GM12878 (cell line): ENCODE measurements around the gene NFKBIA. TPM values are rescaled to one million over a fixed set of nuclear protein-coding genes. Genes with fewer than 3 reads are reported as not detected.

Experiments used
- ATAC-seq: fragments of 200-7000 bp; cut with Tn5 transposase; 3 replicates; pipeline ENCODE4 v1.9.1; 2020; ENCODE audit warnings: mild to moderate bottlenecking, moderate library complexity
- BruUV-seq: library from RNA; stranded (reverse); fragments of 400-500 nt; replicated peaks from 2 replicates; lab custom pipeline; 2021; lab: Mats Ljungman, UMichigan
- CTCF ChIA-PET: fragments of 300-600 bp; sonication (Branson Sonifier 250); formaldehyde crosslinking; extraction: SDS; loops from one replicate; lab custom pipeline; 2021; ENCODE audit warnings: inconsistent platforms; lab: Yijun Ruan, JAX
- POLR2A ChIA-PET: fragments of 350-600 bp; formaldehyde crosslinking; extraction: SDS; loops from one replicate; lab custom pipeline; 2021; ENCODE audit warnings: inconsistent platforms; lab: Charles Lee
- RAD21 ChIA-PET: fragments of 300-600 bp; sonication (Branson Sonifier 250); formaldehyde crosslinking; loops from one replicate; lab custom pipeline; 2023; ENCODE audit warnings: antibody characterized with exemption; ENCODE audit not compliant: unreplicated experiment; lab: Charles Lee
- SMC1A ChIA-PET: fragments of 300-600 bp; sonication (Branson Sonifier 250); formaldehyde crosslinking; loops from one replicate; lab custom pipeline; 2023; ENCODE audit not compliant: unreplicated experiment, uncharacterized antibody; lab: Charles Lee
- DNase-seq: peaks from one replicate; pipeline ENCODE4 v3.0.0-alpha.2; 2011; ENCODE audit warnings: low read depth, low spot score
- FAIRE-seq: peaks from 3 replicates; lab custom pipeline; 2011; peaks lifted over from hg19 to GRCh38; lab: Jason Lieb, UNC
- H2AFZ ChIP-seq: 2 replicates; pipeline ENCODE4 v1.6.0; 2011; ENCODE audit warnings: low read depth, low read length, control low read depth; ENCODE audit not compliant: control insufficient read depth
- H3K27ac ChIP-seq: 2 replicates; pipeline ENCODE4 v1.5.1; 2011; ENCODE audit warnings: control low read depth; ENCODE audit not compliant: control insufficient read depth, insufficient read depth
- H3K27me3 ChIP-seq, 2 experiments: replicated peaks in 1 of 2; 2 replicates each; pipeline versions ENCODE4 v1.6.0 to v1.6.1; 2011; ENCODE audit warnings: low read length in 1 of 2; ENCODE audit not compliant: control insufficient read depth in 2 of 2, insufficient read depth in 2 of 2
- H3K36me3 ChIP-seq, 2 experiments: 2 replicates each; pipeline ENCODE4 v1.5.1; 2011; ENCODE audit warnings: low read length in 1 of 2; ENCODE audit not compliant: control insufficient read depth in 2 of 2, insufficient read depth in 2 of 2
- H3K4me1 ChIP-seq: 2 replicates; pipeline ENCODE4 v1.6.1; 2011; ENCODE audit warnings: mild to moderate bottlenecking, low read length, moderate library complexity, mixed read lengths; ENCODE audit not compliant: control insufficient read depth, insufficient read depth
- H3K4me2 ChIP-seq: 2 replicates; pipeline ENCODE4 v1.6.0; 2011; ENCODE audit warnings: control low read depth; ENCODE audit not compliant: control insufficient read depth, insufficient read depth
- H3K4me3 ChIP-seq: fragments of 200-600 bp; sonication (generic); 2 replicates; pipeline ENCODE4 v1.5.1; 2016
- H3K79me2 ChIP-seq: 2 replicates; pipeline ENCODE4 v1.6.0; 2011; ENCODE audit warnings: low read length; ENCODE audit not compliant: control insufficient read depth, insufficient read depth
- H3K9ac ChIP-seq: 2 replicates; pipeline ENCODE4 v1.8.0; 2011; ENCODE audit warnings: low read length, control low read depth, mixed read lengths; ENCODE audit not compliant: control insufficient read depth, insufficient read depth
- H3K9me3 ChIP-seq: replicated peaks from 3 replicates; pipeline ENCODE4 v1.5.1; 2011; ENCODE audit warnings: mild to moderate bottlenecking, low read length; ENCODE audit not compliant: control insufficient read depth, insufficient read depth
- H4K20me1 ChIP-seq: 2 replicates; pipeline ENCODE4 v1.6.0; 2011; ENCODE audit not compliant: control insufficient read depth, insufficient read depth
- ATF3 ChIP-seq: IDR thresholded peaks from 2 replicates; pipeline ENCODE4 v1.6.1; 2011; ENCODE audit warnings: low read depth, mild to moderate bottlenecking, low read length, moderate library complexity, borderline replicate concordance; ENCODE audit errors: extremely low read depth
- BCL3 ChIP-seq: IDR thresholded peaks from 2 replicates; pipeline ENCODE4 v1.6.1; 2011; ENCODE audit warnings: borderline replicate concordance, low read depth, mild to moderate bottlenecking, moderate library complexity, low read length; ENCODE audit not compliant: insufficient read depth, poor library complexity, severe bottlenecking
- CBX5 ChIP-seq: sonication (generic); IDR thresholded peaks from 2 replicates; pipeline ENCODE4 v1.6.1; 2016; ENCODE audit warnings: low read depth, moderate library complexity, mild to moderate bottlenecking, inconsistent platforms
- CHD1 ChIP-seq: IDR thresholded peaks from 2 replicates; pipeline ENCODE4 v1.6.1; 2012; ENCODE audit warnings: low read depth, low read length, improper control_type of control experiment
- EED ChIP-seq: sonication (generic); IDR thresholded peaks from 2 replicates; pipeline ENCODE4 v1.6.1; 2016; ENCODE audit warnings: antibody characterized with exemption, low read depth
- IRF3 ChIP-seq: fragments of 450-650 bp; IDR thresholded peaks from 2 replicates; pipeline ENCODE4 v1.6.1; 2014; ENCODE audit warnings: mild to moderate bottlenecking
- NR2C2 ChIP-seq: IDR thresholded peaks from 2 replicates; pipeline ENCODE4 v1.6.1; 2011; ENCODE audit warnings: borderline replicate concordance, low read depth; ENCODE audit not compliant: control insufficient read depth, insufficient read length
- RCOR1 ChIP-seq: conservative IDR thresholded peaks from 2 replicates; pipeline ENCODE4 v1.6.1; 2012; ENCODE audit warnings: low read depth, low read length, improper control_type of control experiment
- SMARCA5 ChIP-seq: fragments of 450-650 bp; IDR thresholded peaks from 2 replicates; pipeline ENCODE4 v1.6.1; 2017; ENCODE audit warnings: mild to moderate bottlenecking
- STAT3 ChIP-seq: IDR thresholded peaks from 2 replicates; pipeline ENCODE4 v1.6.1; 2011; ENCODE audit warnings: low read depth, low read length, improper control_type of control experiment
- ZBTB40 ChIP-seq: fragments of 450-650 bp; IDR thresholded peaks from 2 replicates; pipeline ENCODE4 v1.6.1; 2016; ENCODE audit warnings: mild to moderate bottlenecking, moderate library complexity, borderline replicate concordance
- ZNF24 ChIP-seq: fragments of 450-650 bp; IDR thresholded peaks from 2 replicates; pipeline ENCODE4 v1.6.1; 2017; ENCODE audit warnings: antibody characterized with exemption, mild to moderate bottlenecking
- ZNF384 ChIP-seq: IDR thresholded peaks from 2 replicates; pipeline ENCODE4 v1.6.1; 2012; ENCODE audit warnings: low read depth, mild to moderate bottlenecking, low read length, improper control_type of control experiment, borderline replicate concordance
- WGBS: methylation state at CpG from one replicate; pipeline ENCODE4 v1.1.6; 2016; ENCODE audit warnings: low lambda C conversion rate; ENCODE audit not compliant: insufficient replicate concordance, insufficient coverage; ENCODE audit errors: missing lambda C conversion rate; 5-methylcytosine and 5-hydroxymethylcytosine counted together
- in situ Hi-C: fragments of 300-500 bp; cut with MboI; formaldehyde crosslinking; loops from 9 replicates; pipeline ENCODE4 v1.14.3; 2018; ENCODE audit warnings: mixed read lengths
- intact Hi-C: fragments of 100-400 bp; cut with micrococcal nuclease; formaldehyde crosslinking; loops from one replicate; pipeline ENCODE4 v1.14.2; 2022; ENCODE audit not compliant: unreplicated experiment
- polyA plus RNA-seq, 11 experiments: library from polyadenylated mRNA; depleted of rRNA in 4 of 11; unstranded in 6 of 11; stranded (reverse) in 5 of 11; fragments of >200 nt; fragmentation: Nextera tagmentation in 4 of 11; fragmentation: Illumina TruSeq in 1 of 11; extraction: Ambion mirVana in 4 of 11; extraction: Trizol in 1 of 11; gene quantifications; 1 replicate in 1 of 11; 2 replicates in 10 of 11; pipeline versions ENCODE4 v1.2.1 to v1.2.3, GENCODE V29; 2011 to 2016; ENCODE audit warnings: inconsistent platforms in 2 of 11, missing spikeins in 2 of 11, low read depth in 1 of 11
- total RNA-seq, 4 experiments: library from RNA; depleted of rRNA in 3 of 4; stranded (reverse); fragments of >200 nt in 3 of 4; fragmentation: Illumina TruSeq in 1 of 4; extraction: Trizol in 1 of 4; gene quantifications; 2 replicates each; pipeline versions ENCODE4 v1.2.1 to v1.2.3, GENCODE V29; 2013 to 2021

The NFKBIA gene
- total and polyA plus RNA-seq, 10 of the 15 experiments (the other 5 are each of a cell fraction or from before 2014, with no cell fraction given): 123 to 419 (median 267) TPM

- no peak overlapping the region for H2AFZ ChIP-seq
- DNase-seq (no peak), FAIRE-seq (no peak), ATAC-seq (peak; percentile 72)
- in situ Hi-C loops: no loop called here
- no peak overlapping the region for H3K27ac ChIP-seq
- no peak overlapping the region for H3K9ac ChIP-seq
- RAD21 ChIA-PET: interaction anchor here (0.8 to 5.2 kb wide), 6 partner anchors 9 to 136 kb away, joined by 3 to 32 read pairs (median 4); partner anchors contain the start of gene NFKBIA
- peaks cover 3% of the 10 kb centered on the region; the same call in 1 of the 3 replicates for H3K9me3 ChIP-seq
- H3K79me2 ChIP-seq: no peaks in the 10 kb centered on the region
- H4K20me1 ChIP-seq: no peaks in the 10 kb centered on the region
- H3K36me3 ChIP-seq: no peaks in the 10 kb centered on the region; a peak in 1 of 4 replicates
- WGBS: 49% methylated on average over 13 of the region's 13 CpGs
- POLR2A ChIA-PET: interaction anchor here (0.6 to 1.4 kb wide), 5 partner anchors 13 to 134 kb away, joined by 3 to 4 read pairs (median 4); partner anchors contain the start of gene NFKBIA
- peaks cover 43% of the 10 kb centered on the region for H3K4me1 ChIP-seq
- intact Hi-C loops: no loop called here
- SMC1A ChIA-PET: interaction anchor here (0.8 to 1.9 kb wide), 8 partner anchors 9 to 74 kb away, joined by 3 to 7 read pairs (median 4); no protein-coding TSS in a partner anchor
- H3K4me3 ChIP-seq: no peak overlapping the region
- H3K4me2 ChIP-seq: no peak overlapping the region
- CTCF ChIA-PET: interaction anchor here (0.8 to 1.5 kb wide), 2 partner anchors 135 to 137 kb away, joined by 3 to 4 read pairs; no protein-coding TSS in a partner anchor
- no peaks in the 10 kb centered on the region for H3K27me3 ChIP-seq
- no TSS peak for BruUV-seq
- TF ChIP-seq CBX5: no peak
- no peak for TF ChIP-seq STAT3
- TF ChIP-seq ZNF24: no peak
- TF ChIP-seq NR2C2: no peak
- TF ChIP-seq ZBTB40: no peak
- TF ChIP-seq BCL3: peak; percentile 55
- no peak for TF ChIP-seq IRF3
- no peak for TF ChIP-seq RCOR1
- no peak for TF ChIP-seq CHD1
- no peak for TF ChIP-seq SMARCA5
- TF ChIP-seq ZNF384: no peak
- peak; percentile 34; the same call in 1 of the 2 replicates for TF ChIP-seq EED
- no peak for TF ChIP-seq ATF3
These were observed 39.2 kb downstream of the NFKBIA start for GRCh38 chr14:35365130-35366055.
